Fibroblast of upper back skin (primary cell): ENCODE data around the gene SYTL3.
A peak's percentile ranks its signal among the peaks of the same experiment; 100 is the strongest.
"Not testable (repeated sequence)": the region's sequence is repeated elsewhere in the genome, so short reads cannot be mapped to it uniquely, and the experiment has no call there.

Experiments
- DNase-seq: peaks from one replicate; pipeline ENCODE4 v3.0.0-alpha.2; 2013

Gene SYTL3

DNA sequence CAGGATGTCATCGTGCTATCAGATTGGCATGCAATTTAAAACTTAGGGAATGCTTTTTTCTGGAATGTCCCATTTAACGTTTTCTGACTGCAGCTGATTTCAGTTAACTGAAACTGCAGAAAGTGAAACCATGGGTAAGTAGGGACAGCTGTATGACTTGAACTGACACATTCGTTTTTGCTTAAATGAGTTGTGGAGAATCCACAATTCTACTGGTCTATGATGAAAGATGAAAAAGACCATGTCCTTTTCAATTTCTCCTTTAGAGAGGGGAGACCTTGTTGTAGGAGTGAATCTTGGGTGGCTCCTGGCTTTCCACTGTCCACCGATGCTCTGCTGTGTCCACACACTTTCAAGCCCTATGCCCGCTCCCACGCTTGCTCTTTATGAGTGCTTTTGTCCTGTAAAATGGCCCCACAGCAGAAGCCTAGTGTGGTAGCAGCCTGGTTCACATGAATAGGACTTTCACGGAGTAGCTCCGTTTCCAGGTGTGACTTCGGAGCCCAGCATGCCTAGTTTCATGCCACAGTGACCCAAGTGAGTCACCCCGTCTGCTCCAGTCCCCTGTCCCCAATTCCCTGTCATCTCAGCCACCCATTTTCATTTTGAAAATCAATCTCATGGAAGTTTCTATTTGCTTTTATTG is 27.2 kb upstream of the SYTL3 start:
- DNase-seq: no peak

DNA sequence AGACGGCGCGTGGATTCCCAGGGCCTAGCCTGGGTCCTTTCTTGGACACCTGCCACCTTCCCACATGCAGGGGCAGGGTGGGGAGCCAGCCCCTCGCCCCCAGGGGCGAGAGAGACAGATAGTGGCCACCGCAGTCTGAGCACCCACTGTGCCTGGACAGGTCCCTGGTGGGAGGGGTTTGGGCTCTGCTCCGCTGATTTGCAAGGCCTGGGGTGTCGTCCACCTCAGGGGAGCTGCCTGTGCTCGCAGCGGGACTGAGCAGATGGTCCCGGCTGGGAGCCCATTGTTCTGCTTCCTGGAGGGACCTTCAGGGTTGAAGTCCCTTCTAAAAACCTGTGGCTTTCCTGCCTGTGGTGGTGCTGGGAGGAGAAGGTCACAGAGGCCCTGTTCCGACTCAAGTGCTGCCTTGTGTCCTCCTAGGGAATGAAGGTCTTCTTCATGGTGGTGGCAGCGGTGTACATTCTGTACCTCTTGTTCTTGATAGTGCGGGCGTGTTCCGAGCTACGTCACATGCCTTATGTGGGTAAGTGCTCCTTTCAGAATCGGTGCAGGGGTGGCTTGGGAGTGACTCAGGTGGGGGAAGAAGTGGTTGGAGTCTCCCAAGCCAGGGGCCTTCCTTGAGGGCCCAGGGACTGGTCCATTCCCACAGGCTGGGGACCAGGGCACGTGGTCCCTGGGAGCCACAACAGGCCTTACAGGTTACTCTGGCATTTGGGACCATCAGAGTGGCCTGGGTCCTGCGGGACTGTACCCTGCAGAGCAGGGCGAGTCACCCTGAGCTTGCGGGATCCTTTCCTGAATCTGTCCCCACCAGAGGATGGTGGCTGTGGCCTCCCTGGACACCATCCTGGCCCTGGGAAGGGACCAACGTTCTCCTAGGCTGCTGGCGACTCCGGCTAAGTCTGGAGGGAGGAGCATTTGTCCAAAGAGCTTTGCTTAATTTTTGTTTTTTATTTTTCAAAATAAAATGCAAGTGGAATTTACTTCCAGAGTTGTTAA is 24.9 kb upstream of the SYTL3 start:
- DNase-seq: no peak

DNA sequence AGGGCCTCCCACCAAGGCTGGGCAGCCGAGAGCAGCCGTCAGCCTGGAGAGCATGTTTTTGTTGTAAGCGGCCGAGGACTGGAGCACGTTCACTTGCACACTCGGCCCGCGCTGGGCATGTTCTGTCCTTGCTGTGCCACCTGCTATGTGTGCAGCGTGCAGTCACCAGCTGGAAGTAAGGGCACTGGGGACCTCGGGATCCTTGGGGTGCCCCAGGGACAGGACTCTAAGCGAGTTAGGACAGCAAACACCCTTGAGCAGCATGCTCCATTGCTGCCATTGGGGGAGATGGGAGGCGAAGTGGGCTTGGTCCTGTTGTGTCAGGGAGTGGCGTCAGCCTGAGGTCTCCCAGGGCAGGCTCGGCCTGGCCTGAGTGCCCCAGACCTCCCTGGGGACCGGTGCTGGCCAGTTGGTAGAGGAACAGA is 24.0 kb upstream of the SYTL3 start:
- no peak for DNase-seq

DNA sequence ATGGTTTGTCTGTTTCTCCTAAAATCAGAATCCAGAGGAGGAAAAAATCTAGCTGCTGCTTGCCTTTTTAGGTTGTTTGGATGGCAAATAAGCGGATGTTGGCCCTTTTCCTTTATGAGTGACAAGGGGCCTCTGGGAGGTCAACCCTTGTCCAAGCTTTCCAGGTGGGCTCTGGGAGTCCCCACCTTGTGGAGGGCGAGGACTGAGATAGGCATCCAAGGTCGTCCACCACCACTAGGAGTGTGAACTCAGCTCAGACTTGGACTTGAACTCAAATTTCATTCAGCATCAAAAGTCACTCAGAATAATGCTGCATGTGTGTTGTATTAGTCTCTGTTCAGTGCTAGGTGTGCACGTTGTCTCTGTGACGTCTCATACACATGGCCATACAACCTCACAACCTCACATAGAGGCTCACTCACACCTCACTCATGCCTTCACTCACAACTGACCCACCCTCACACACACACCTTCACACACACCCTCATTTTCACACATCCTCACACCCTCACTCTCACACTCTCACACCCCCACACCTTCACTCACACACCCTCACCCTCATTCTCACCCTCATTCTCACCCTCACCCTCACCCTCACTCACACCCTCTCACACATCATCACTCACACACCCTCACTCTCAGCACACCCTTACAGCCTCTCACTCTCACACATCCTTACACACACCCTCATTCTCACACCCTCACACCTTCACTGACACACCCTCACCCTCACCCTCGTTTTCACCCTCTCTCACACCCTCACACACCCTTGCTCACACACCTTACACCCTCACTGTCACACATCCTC is 23.3 kb upstream of the SYTL3 start:
- no peak for DNase-seq

DNA sequence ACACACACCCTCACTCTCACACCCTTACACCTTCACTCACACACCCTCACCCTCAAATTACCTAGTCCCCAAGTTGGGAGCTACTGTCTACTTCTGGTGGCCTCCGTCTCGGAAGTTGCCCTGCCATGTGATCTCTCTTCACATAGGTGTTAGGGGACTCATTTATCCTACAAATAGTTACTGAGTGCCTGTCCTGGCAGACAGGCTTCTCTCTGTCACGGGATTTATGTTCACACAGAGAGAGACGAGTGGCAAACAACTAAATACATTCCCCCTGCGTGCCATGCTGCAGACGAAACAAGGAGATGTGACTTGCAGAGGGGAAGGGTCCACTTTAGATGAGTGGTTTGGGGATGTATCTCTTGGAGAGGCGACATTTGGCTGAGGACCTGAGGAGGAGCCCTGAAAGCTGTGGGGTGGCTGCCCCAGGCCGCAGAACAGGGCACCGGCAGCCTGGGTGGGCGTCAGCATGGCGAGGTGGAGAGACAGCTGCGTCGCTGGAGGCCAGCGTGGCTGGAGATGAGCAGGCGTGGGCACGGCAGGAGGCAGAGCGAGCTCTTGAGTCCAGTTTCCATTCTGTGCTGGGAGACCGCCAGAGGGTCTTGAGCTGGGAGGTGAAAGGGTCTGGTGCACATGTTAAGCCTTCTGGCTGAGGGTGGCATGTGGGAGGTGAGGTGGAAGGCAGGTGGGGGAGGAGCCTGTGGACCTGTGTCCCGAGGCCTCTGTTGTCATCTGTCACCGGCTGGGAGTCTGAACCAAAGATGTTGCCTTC is 22.5 kb upstream of the SYTL3 start:
- no peak for DNase-seq

DNA sequence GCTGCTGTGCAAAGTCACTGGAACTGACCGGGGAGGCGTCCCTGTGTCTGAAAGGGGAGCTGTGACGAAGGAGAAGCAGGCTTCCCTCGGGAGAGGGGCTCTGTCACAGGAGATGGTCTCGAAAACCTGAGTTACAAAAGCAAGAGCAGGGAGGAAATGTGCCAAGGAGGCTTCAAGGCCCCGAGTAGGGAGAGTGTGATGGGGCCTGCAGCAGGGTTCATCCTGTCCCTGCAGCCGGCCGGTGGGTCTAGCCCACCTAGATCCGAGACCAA is 22.0 kb upstream of the SYTL3 start:
- DNase-seq: no peak

DNA sequence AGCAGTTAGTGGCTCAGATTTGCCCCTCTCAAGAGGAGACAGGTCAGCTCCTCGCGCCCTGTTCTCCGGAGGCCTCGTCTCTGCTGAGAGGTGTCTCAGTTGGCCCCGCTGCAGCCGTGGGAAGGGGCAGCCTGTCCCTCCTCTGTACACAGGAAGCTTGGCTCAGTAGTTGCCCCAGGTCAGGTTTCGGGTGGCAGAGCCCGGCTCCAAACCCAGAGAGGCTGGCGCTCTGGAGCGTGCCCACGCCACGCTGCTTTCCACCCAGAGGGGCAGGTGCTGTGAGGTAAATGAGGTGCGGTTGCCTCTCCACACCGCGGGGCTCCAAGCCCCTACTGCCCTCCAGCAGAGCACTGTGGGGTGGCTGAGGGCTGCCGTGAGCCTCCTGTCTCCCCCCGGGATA is 21.3 kb upstream of the SYTL3 start:
- DNase-seq: no peak

DNA sequence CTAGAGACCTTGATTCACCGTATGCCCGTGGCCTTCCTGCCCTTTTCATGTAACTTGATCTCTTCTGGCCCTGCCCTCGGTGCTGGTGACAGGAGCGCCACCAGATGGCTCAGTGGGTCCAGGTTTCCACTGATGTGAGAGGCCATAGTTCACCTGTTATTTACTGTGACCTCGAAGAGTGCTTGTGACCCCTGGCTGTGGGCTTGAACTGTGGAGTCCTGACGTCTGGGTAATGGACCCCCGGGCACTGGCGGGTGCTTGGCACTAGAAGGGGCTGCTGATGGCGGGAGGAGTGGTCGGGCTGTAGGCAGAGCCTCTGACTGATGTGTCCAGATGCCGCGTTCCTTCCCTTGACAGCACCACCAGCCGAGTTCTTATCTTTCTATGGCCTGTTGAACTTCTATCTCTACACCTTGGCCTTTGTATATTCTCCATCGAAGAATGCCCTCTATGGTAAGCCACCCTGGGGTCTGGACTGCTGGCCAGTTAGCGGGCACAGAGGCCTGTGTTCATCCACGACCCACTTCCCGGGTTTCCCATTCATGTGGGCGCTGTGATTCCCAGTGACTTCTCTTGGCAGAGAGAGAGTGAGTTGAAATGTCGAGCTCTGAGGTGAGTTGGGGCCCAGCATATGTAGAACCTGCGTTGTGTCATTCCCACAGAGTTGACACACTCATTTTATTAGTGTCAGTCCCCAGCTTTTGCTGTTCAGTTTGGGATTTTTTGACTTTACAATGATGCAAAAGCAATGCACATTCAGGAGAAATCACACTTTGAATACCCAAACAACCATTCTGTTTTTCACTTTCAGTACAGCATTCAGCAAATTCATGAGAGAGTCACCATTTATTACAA is 20.3 kb upstream of the SYTL3 start:
- no peak for DNase-seq

DNA sequence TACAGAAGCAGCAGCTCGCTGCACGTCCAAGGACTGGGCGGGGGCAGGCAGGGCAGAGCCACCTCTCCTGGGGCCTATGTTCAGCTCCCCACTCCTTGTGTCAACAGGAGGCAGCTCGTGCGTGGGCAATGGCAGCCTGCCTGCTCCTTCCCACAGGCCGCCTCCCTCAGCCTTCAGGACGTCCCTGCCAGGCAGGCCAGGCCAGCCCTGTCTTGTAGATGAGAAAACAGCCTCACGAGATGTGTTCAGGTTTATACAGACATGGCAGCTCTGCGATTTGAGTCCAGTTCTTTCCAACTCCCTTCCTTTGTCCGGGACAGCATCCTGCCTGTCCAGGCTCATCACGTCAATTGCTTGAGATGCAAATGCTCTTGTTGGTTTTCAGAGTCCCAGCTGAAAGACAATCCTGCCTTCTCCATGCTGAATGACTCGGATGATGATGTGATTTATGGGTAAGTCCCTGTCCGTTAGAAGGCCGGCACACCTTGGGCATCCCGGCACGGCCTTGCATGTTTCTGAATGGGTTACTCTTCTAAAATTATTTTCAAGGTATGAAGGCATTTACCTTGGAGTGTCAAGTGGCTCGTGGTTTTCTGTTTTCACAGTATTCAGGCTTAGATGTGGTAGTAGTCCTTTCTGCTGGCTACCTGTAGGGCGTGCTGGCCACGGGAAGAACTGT is 18.8 kb upstream of the SYTL3 start:
- peak; percentile 22 for DNase-seq

DNA sequence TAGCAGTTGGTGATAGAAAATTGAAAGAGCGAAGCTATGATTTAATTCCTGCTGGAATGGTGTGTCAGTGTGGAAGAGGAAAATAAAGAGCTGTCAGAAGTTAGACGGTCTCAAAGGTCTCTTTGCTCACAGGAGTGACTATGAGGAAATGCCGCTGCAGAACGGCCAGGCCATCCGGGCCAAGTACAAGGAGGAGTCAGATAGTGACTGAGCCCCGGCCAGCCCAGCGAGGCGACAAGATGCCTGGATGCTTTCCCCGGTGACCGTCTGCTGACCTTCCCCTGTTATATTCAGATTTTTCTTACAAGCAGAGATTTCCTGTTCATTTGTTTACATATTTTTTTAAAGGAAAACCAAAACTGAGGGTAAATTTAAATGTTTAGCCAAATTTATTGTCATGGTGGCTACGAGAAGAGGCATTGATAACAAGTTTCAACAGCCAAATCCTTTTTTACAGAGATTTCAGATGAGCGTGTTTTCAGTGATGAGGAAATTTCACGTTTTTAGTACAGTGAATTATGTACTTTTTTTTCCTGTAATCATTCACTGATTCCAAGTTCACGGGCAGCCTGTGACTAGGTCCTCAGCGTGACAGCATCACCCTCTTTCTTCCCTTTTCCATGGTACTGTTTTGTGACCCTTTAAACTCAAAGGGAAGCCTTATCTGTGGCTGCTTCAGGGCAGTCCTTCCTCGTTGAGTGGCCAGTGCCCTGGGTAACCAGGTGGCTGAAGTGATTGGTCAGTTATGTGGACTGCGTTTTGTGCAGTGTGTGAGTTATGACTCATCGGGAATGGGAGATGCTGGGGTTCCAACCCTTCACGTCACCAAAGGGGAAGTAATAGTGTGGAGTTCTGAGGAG is 17.9 kb upstream of the SYTL3 start:
- DNase-seq: peak; percentile 47

DNA sequence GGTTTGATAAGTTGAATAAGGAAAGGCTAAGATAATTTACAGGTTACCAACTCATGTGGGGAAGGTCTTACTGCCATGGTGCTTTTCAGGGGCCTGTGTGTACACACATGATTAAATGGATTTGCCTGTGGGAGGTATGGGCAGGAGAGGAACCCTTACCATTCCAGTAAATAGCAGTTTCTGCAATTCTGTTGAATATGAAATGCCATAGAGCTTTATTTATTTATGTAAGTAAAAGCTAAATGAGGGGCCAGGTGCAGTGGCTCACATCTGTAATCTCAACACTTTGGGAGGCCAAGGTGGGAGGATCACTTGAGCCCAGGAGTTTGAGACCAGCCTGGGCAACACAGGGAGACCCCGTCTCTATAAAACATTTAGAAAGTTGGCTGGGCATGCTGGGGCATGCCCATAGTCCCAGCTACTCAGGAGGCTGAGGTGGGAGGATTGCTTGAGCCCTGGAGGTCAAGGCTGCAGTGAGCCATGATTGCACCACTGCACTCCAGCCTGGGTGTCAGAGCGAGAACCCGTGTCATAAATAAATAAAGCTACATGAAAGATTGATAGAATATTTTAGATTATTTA is 17.2 kb upstream of the SYTL3 start:
- DNase-seq: not testable (repeated sequence)

DNA sequence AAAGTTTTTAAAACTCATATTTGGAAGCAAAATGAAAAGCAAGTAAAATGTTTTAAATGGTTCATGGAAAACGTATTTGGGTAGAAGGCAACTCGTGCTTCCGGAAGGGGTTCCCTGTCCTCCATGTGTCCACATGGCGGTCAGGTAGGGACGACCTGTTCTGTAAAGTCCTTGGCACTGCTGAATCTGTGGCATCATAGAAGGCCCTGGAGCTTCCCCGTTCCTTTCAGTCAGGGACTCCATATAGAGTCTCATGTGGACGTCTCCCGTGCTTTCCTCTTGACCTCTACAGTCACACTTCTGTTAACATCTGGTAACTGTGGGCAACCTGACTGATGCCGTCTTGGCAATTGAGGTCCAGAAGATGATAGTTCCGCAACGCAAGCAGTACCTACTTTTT is 16.7 kb upstream of the SYTL3 start:
- no peak for DNase-seq

DNA sequence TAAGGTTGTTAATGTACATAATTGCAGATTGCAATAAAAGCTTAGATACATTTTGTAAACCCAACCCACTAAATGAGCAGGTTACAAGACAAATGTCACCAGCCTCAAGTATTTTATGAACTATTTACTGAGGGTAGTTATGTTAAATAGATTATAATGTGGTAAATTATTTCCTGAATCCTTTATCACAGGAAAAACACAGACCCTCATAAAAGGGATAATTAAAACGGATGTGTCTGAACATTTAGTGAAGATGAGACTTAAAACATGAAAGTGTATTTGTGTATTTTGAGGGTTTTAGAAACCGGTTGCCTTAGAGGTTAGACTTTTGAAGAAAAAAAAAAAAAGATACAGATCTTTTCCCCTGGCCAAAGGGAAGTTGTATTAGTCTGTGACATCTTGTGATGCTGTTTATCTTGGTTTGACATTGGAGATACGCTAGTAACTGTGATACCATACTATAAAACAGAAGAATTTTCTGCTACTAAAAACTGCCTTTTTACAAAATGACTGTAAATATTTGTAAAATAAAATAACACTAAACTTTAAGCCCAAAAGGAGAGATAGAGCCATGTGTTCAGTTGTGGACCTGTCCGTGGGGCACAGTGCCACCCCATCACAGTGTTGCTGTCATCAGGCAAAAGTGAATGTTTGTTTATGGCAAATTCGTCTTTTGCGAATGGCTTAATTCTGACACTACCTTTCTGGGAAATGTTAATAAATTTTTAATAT is 15.0 kb upstream of the SYTL3 start:
- DNase-seq: no peak

DNA sequence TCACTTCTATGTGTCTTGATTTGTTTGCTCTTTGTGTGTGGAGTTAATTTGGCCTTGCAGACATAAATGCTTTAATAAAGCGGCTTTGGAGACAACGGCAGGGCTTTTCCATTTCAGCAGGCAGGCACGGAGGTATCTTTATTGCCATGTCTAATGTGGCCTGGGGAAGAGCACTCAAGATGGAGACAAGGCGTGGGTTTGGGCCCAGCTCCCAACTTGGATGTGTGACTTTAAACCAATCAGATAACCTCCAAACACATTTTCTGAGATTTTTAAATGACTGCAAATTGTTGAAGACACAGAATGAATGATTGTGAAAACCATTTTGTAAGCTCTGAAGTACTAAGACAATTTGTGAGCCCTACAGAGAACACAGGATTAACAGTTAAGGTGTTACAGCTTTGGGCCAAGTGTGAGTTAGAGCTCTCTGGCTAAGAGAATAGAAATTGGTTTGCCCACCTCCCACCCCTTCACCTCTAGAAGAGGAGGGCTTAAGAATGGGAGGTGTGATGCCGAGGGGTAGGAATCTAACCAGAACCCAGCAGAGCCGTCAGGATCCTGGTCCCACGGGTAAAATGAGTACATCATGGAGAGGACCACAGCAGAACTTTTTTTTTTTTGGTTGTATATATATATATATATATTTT is 14.3 kb upstream of the SYTL3 start:
- no peak for DNase-seq

DNA sequence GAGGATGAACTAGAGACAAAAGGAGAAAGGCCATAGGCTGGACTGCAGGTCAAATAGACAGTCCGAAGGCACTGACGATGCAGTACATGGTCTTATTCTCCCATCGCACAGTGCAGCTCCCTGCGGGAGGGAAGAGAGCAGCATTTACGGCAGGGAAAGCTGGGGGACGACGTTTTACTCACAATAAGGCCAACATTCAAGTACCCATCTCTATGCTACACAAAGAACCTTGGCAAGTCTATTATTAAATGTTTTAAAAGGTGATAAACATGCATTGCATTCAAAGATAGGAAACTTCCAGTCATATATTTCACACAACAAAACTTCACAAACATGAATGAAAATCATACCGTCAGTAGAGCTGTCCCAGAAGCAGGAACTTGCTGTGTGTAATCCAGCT is 13.1 kb upstream of the SYTL3 start:
- no peak for DNase-seq

DNA sequence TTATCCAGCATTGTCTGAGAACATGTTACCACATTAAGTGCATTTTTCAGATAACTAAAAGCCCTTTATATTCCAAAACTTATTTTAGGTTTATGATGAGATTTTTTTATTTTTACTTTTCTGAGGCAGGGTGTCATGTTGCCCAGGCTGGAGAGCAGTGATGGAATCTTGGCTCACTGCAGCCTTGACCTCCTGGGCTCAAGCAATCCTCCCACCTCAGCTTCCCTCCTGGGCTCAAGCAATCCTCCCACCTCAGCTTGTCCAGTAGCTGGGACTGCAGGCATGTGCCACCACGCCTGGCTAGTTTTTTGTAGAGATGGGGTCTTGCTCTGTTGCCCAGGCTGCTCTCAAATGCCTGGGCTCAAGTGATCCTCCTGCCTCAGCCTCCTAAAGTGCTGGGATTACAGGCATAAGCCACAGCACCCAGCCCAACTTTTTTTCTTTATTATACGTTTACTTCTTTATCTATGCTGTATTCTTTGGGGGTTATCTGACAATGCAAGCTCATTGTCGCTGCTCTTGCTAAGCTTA is 11.5 kb upstream of the SYTL3 start:
- no peak for DNase-seq

DNA sequence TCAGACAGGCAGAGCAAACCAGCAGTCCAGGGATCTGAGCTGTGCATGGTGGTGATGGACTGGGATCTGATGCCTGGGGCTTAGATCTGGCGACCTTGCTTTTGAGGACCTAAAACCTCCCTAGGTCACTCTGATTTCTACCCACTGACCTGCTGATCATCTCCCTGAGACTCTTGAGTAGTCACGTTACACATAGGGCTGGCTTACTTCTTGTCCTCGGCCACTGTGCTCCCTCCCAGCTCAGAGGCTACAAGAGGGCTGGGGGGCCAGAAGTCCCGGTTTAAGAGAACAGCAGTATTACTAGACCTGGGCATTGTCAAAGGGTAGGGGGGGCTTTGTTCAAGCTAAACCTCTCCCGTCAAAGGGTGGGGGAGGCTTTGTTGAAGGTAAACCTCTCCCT is 10.8 kb upstream of the SYTL3 start:
- DNase-seq: no peak

DNA sequence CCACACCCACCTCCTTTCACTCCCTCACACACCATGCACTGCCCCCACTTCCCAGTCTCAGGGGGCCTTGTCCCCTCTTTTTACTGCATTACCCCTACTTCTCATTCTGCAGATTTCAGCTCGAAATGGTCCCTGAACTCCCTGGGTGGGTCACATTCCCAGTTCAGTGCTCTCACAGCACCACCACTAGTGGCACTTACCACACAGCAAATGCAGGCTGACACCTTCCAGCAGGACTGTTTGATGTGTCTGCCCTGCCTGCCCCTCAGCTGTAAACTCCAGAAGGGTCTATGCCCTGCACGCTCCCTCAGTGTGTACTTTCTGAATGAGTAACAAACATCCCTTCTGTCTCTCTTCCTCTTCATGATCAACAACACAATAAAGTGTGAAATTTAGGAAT is 9.3 kb upstream of the SYTL3 start:
- no peak for DNase-seq
